HS-5 (cell line): ENCODE results near the gene C2.
"Not testable (repeated sequence)": the region's sequence is repeated elsewhere in the genome, so short reads cannot be mapped to it uniquely, and the experiment has no call there.

ENCODE experiments used
- DNase-seq: peaks from one replicate; pipeline ENCODE4 v3.0.0-alpha.2; 2012; ENCODE audit warnings: low read depth

The C2 gene

GRCh38 chr6:31927863-31928671, 550 bp downstream of the C2 start:
- no peak for DNase-seq

GRCh38 chr6:31928672-31928939, 1.1 kb downstream of the C2 start:
- DNase-seq = no peak

DNA sequence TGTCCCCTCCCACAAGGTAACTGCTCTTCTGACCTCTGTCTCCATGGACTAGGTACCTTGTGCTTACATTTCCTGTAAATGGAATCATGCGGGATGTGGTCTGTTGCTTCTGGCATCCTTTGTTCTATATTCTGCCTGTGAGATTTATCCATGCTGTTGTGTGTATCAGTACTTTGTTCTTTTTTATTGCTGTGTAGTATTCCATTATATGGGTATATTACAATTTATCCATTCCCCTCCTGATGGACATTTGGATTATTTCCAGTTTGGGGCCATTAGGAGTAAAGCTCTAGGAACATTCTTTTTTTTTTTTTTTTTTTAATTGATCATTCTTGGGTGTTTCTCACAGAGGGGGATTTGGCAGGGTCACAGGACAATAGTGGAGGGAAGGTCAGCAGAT, 3.4 kb downstream of the C2 start:
- no peak for DNase-seq

GRCh38 chr6:31932137-31932536, 4.6 kb downstream of the C2 start:
- not testable (repeated sequence) for DNase-seq

DNA sequence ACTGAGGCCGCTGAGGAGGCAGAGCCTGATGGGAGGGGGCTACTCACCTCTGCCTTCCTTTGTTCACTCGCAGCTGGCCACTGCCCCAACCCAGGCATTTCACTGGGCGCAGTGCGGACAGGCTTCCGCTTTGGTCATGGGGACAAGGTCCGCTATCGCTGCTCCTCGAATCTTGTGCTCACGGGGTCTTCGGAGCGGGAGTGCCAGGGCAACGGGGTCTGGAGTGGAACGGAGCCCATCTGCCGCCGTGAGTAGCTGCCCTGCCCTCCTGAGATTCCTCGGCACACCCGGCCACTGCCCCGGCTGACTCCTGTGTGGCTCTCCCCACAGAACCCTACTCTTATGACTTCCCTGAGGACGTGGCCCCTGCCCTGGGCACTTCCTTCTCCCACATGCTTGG, 6.0 kb downstream of the C2 start:
- no peak for DNase-seq

- no peak for DNase-seq
Measured at GRCh38 chr6:31935021-31935420, 7.5 kb downstream of the C2 start.

GRCh38 chr6:31935823-31936222, 8.3 kb downstream of the C2 start:
- DNase-seq = no peak

- DNase-seq = no peak
Measured at GRCh38 chr6:31940256-31940664, 12.7 kb downstream of the C2 start.

DNA sequence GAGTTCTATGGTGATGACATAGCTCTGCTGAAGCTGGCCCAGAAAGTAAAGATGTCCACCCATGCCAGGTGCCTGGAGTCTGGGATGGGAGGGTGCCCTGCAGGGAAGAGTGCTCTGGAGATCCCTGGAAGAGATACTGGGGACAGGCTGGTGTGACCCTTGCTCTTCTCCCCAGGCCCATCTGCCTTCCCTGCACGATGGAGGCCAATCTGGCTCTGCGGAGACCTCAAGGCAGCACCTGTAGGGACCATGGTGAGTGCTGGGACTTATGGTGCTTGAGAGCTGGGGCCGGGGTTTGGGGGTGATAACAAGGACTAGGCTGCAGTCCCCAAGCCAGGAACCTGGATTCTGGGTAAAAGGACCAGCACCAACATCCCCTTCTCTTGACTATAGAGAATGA, 16.2 kb downstream of the C2 start:
- DNase-seq = no peak

GRCh38 chr6:31945154-31945506, 17.6 kb downstream of the C2 start:
- DNase-seq = no peak

GRCh38 chr6:31945507-31946369, 18.2 kb downstream of the C2 start, which contains the start of gene CFB:
TSS of gene CFB (plus strand) at chr6:31946095. CDS start at chr6:31946222, 127 bp downstream.
- peak; percentile 81 for DNase-seq

DNA sequence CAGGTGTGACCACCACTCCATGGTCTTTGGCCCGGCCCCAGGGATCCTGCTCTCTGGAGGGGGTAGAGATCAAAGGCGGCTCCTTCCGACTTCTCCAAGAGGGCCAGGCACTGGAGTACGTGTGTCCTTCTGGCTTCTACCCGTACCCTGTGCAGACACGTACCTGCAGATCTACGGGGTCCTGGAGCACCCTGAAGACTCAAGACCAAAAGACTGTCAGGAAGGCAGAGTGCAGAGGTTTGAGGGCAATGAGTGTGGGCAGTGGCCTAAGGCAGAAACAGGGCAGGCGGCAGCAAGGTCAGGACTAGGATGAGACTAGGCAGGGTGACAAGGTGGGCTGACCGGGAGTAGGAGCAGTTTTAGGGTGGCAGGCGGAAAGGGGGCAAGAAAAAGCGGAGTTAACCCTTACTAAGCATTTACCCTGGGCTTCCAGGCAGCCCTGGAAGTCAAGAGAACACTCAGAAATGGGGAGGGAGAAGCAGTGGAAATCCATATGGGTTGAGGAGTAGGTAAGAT, 18.9 kb downstream of the C2 start:
- DNase-seq = no peak

- DNase-seq = no peak
Measured at GRCh38 chr6:31947070-31947675, 19.7 kb downstream of the C2 start.

DNA sequence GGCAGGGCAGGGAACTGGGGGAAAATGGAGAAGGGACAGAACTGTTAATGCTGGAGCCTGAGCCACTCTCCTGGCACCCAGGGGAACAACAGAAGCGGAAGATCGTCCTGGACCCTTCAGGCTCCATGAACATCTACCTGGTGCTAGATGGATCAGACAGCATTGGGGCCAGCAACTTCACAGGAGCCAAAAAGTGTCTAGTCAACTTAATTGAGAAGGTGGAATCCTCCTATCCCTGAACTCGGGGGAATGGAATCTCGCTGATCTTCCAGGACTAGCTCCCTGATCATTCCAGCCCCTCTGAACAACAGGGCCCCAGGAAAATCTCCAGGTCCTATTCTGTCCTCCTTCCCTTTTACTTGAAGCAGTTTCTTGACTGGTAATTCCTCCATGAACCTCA, 20.3 kb downstream of the C2 start:
- no peak for DNase-seq

DNA sequence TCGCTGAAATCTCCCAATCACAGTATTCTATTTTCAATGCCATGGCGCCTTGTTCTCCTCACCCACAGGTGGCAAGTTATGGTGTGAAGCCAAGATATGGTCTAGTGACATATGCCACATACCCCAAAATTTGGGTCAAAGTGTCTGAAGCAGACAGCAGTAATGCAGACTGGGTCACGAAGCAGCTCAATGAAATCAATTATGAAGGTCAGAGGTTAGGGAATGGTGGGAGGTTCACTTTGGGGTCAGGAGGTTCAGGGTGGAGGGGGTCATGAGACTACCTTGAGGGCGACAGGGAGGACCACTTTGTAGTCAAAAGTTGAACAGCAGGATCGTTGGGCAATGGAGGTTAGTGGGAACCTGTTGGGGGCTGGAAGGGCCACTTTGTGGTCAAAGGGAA, 20.8 kb downstream of the C2 start:
- DNase-seq = no peak

DNA sequence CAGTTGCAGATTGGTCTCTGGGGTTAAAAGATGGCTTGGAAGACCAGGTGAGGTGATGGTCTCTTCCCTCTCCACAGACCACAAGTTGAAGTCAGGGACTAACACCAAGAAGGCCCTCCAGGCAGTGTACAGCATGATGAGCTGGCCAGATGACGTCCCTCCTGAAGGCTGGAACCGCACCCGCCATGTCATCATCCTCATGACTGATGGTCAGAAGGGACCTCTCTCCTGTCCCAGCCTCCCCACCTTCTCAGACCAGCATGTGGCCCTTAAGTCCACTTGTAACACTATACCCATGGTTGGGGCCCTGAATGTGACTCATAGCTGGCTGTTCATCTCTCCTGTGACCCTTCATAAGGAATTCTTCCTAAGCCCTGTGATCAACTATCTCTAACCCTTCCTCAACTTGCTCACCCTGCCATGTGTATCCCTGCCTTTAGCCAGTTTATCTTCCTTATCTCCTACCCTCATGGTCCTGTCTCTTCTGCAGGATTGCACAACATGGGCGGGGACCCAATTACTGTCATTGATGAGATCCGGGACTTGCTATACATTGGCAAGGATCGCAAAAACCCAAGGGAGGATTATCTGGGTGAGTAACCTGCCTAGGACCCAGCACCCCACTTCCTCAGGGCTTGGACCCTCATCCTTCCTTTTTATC, 21.4 kb downstream of the C2 start:
- peak; percentile 40 for DNase-seq

- DNase-seq = no peak
Measured at GRCh38 chr6:31949926-31950548, 22.5 kb downstream of the C2 start.

DNA sequence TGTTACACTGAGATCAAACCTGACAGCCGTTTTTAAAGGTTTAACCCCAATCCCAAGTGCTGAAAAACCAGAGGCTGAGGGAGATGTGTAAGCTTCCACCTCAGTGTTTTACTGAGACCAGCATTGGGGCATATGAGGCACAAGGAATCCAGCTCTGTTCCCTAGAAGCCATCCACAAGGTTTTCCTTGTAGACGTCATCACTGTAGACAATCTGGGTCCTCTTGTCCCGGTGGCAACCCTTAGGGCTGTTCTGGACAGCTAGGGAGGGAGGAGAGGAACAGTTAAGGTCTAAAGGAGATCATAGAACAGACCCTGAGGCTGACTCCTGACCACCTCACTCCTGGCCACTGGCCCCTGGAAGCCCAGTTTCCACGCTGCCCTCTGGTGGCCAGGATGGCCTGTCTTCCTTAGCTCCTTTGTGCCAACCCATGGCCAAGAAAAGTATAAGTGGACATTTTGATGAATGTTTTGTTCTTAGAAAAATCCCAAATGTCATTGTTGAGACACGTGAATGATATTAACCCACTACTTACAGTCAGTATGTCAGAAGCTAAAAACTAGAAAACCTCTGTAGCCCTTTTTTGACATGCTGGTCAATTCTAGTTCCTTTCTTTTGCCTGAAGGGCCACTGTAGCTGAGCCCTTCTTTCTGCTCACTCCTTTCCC, 24.8 kb downstream of the C2 start:
- DNase-seq = no peak

DNA sequence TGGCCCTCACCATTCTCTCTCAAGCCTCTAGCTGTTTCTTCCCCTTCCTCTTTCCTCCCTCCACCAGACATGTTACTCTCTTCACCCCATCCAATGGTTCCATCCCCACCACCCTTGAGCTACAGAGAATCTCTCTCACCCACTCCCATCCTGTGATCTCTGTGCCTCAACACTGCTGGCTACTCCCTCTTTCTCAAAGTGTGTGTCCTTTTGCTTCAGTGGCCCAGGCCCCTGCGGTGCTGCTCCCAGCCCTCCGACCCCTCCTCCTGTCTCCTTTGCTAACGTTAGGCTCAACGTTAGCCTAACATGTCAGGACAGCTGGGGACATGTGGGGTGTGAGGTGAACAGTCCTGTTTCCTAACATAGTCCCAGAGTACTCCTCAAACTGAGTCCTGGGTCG, 25.4 kb downstream of the C2 start:
- no peak for DNase-seq

- DNase-seq = no peak
Measured at GRCh38 chr6:31954511-31954910, 27.0 kb downstream of the C2 start.

- no peak for DNase-seq
Measured at GRCh38 chr6:31956796-31957195, 29.3 kb downstream of the C2 start.

DNA sequence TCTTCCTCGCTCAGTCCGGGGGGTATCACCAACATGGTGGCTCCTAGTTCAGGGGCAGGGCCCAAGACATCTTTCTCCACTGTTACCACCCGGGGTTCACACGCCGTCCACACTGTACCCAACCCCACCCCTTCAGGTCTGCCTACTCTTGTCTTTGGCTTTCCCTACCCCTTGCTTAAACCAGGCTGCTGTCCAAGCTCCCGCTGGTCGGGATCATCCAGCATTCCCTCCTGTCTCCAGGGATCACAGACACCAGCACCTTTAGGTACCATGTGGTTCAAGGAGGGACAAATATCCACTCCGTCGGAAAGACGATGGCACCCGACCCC, 30.9 kb downstream of the C2 start:
- no peak for DNase-seq
